Mucosa of stomach (tissue), 1 donor: Measurements from ENCODE around the gene RUVBL2.

Source experiments
- H3K27me3 ChIP-seq: one replicate; pipeline ENCODE4 v1.7.0; 2013; ENCODE audit warnings: mild to moderate bottlenecking, low read length; ENCODE audit not compliant: control insufficient read depth, insufficient read depth
- H3K36me3 ChIP-seq: one replicate; pipeline ENCODE4 v1.7.0; 2013; ENCODE audit warnings: low read length; ENCODE audit not compliant: control insufficient read depth, insufficient read depth
- H3K4me1 ChIP-seq: one replicate; pipeline ENCODE4 v1.7.0; 2013; ENCODE audit warnings: mild to moderate bottlenecking, low read length; ENCODE audit not compliant: control insufficient read depth, insufficient read depth
- H3K4me3 ChIP-seq: one replicate; pipeline ENCODE4 v1.7.0; 2013; ENCODE audit warnings: low read length
- H3K9ac ChIP-seq: one replicate; pipeline ENCODE4 v1.7.0; 2013; ENCODE audit warnings: mild to moderate bottlenecking, low read length, moderate library complexity
- H3K9me3 ChIP-seq: one replicate; pipeline ENCODE4 v1.7.0; 2013; ENCODE audit warnings: mild to moderate bottlenecking, low read length, moderate library complexity; ENCODE audit not compliant: control insufficient read depth
- donor health status: Pancreatic carcinoma.

Gene RUVBL2

GRCh38 chr19:48999481-49000325, 6.0 kb downstream of the RUVBL2 start:
- Histone ChIP-seq H3K36me3 (no peaks in the 10 kb centered on the region), H3K9ac (no peak overlapping the region), H3K27me3 (no peaks in the 10 kb centered on the region), H3K9me3 (no peaks in the 10 kb centered on the region), H3K4me3 (no peak overlapping the region), H3K4me1 (no peaks in the 10 kb centered on the region)

GRCh38 chr19:49004133-49004532, 10.4 kb downstream of the RUVBL2 start:
- no peaks in the 10 kb centered on the region for H3K4me1 ChIP-seq

GRCh38 chr19:49004964-49005614, 11.4 kb downstream of the RUVBL2 start:
- Histone ChIP-seq H3K9ac (no peak overlapping the region), H3K4me1 (no peaks in the 10 kb centered on the region), H3K36me3 (no peaks in the 10 kb centered on the region), H3K27me3 (no peaks in the 10 kb centered on the region), H3K9me3 (no peaks in the 10 kb centered on the region), H3K4me3 (no peak overlapping the region)

More at GRCh38 chr19:49004133-49004532, 10.4 kb downstream of the RUVBL2 start:
- Histone ChIP-seq H3K36me3 (no peaks in the 10 kb centered on the region), H3K9me3 (no peaks in the 10 kb centered on the region), H3K9ac (no peak overlapping the region), H3K4me3 (no peak overlapping the region), H3K27me3 (no peaks in the 10 kb centered on the region)

- Histone ChIP-seq H3K27me3 (no peaks in the 10 kb centered on the region), H3K36me3 (no peaks in the 10 kb centered on the region), H3K9ac (no peak overlapping the region), H3K9me3 (no peaks in the 10 kb centered on the region), H3K4me1 (no peaks in the 10 kb centered on the region), H3K4me3 (no peak overlapping the region)
These were observed 13.2 kb downstream of the RUVBL2 start for GRCh38 chr19:49006905-49007304.

GRCh38 chr19:49009828-49010227, 16.1 kb downstream of the RUVBL2 start:
- H3K9me3 ChIP-seq: no peaks in the 10 kb centered on the region
- H3K36me3 ChIP-seq: no peaks in the 10 kb centered on the region
- no peak overlapping the region for H3K9ac ChIP-seq
- no peak overlapping the region for H3K4me3 ChIP-seq
- H3K27me3 ChIP-seq: no peaks in the 10 kb centered on the region
- H3K4me1 ChIP-seq: no peaks in the 10 kb centered on the region

- Histone ChIP-seq H3K9me3 (no peaks in the 10 kb centered on the region), H3K9ac (no peak overlapping the region), H3K27me3 (no peaks in the 10 kb centered on the region), H3K4me1 (no peaks in the 10 kb centered on the region), H3K36me3 (no peaks in the 10 kb centered on the region), H3K4me3 (no peak overlapping the region)
These were observed 16.8 kb downstream of the RUVBL2 start for GRCh38 chr19:49010453-49010852.

- H3K9ac ChIP-seq: no peak overlapping the region
- no peaks in the 10 kb centered on the region for H3K27me3 ChIP-seq
- no peaks in the 10 kb centered on the region for H3K4me1 ChIP-seq
- no peaks in the 10 kb centered on the region for H3K36me3 ChIP-seq
- H3K4me3 ChIP-seq: no peak overlapping the region
- no peaks in the 10 kb centered on the region for H3K9me3 ChIP-seq
These were observed 17.5 kb downstream of the RUVBL2 start for GRCh38 chr19:49011194-49011593.

- H3K27me3 ChIP-seq: peaks cover 9% of the 10 kb centered on the region
- peaks cover 9% of the 10 kb centered on the region for H3K4me1 ChIP-seq
- no peak overlapping the region for H3K4me3 ChIP-seq
- H3K9me3 ChIP-seq: no peaks in the 10 kb centered on the region
- no peaks in the 10 kb centered on the region for H3K36me3 ChIP-seq
- no peak overlapping the region for H3K9ac ChIP-seq
These were observed 20.6 kb downstream of the RUVBL2 start for GRCh38 chr19:49014123-49014869.

- peaks cover 14% of the 10 kb centered on the region for H3K4me1 ChIP-seq
- H3K9me3 ChIP-seq: no peaks in the 10 kb centered on the region
- H3K27me3 ChIP-seq: peaks cover 13% of the 10 kb centered on the region
- no peaks in the 10 kb centered on the region for H3K36me3 ChIP-seq
- H3K4me3 ChIP-seq: no peak overlapping the region
- H3K9ac ChIP-seq: no peak overlapping the region
These were observed 21.2 kb downstream of the RUVBL2 start for GRCh38 chr19:49014870-49015255.

- no peaks in the 10 kb centered on the region for H3K9me3 ChIP-seq
- H3K36me3 ChIP-seq: no peaks in the 10 kb centered on the region
- H3K9ac ChIP-seq: no peak overlapping the region
- peaks cover 26% of the 10 kb centered on the region for H3K27me3 ChIP-seq
- peaks cover 15% of the 10 kb centered on the region for H3K4me1 ChIP-seq
- no peak overlapping the region for H3K4me3 ChIP-seq
These were observed 22.6 kb downstream of the RUVBL2 start for GRCh38 chr19:49016067-49016839.

GRCh38 chr19:49017041-49017665, 23.5 kb downstream of the RUVBL2 start, which contains the start of gene LHB:
Gene LHB, minus strand, starts transcription at chr19:49017091. Its CDS starts 10 bp downstream, at chr19:49017081.
- Histone ChIP-seq H3K9ac (peak within 1 kb of the TSS; percentile 34), H3K4me3 (no peak within 1 kb of the TSS), H3K27me3 (peaks cover 31% of the 10 kb centered on the region), H3K36me3 (no peaks in the 10 kb centered on the region), H3K4me1 (peaks cover 15% of the 10 kb centered on the region), H3K9me3 (no peaks in the 10 kb centered on the region)
